HG02759 (cell line): ENCODE results near the gene MACROD2.
"Not testable (repeated sequence)": the region's sequence is repeated elsewhere in the genome, so short reads cannot be mapped to it uniquely, and the experiment has no call there.

Experiments used
- ATAC-seq: cut with Tn5 transposase; IDR thresholded peaks from one replicate; pipeline ENCODE4 v1.9.1; 2021; ENCODE audit warnings: mild to moderate bottlenecking, moderate library complexity; ENCODE audit not compliant: unreplicated experiment

MACROD2 gene

DNA sequence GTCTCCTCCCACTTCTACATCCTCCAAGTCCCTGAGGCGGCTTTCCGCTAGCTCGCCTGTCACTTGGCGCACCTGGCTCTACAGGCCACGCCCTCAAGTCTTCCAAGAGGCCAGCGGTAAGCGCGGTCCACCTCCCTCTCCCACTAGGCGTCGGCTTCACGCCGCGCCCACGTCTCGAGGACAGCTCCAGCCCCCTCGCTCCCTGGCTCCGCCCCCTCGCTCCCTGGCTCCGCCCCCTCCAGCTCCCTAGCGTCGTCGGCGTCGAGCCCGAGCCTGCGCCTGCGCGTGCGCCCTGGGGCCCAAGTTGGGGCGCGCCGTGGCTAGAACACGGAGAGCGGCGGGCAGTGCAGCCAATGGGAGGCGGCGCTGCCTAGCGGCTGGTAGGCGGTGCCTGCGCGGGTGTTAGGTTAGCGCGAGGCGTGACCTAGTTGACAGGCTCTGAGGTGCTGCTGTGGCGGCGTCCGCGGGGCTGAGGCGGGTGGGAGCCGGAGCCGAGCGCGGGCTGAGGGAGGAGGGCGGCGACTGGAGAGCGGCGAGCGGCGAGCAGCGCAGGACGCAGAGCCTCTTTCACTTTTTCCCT, at the start of gene MACROD2:
MACROD2 (plus strand) TSS at position 431 of the 580 bp plus-strand sequence.
- ATAC-seq = peak; percentile 69

DNA sequence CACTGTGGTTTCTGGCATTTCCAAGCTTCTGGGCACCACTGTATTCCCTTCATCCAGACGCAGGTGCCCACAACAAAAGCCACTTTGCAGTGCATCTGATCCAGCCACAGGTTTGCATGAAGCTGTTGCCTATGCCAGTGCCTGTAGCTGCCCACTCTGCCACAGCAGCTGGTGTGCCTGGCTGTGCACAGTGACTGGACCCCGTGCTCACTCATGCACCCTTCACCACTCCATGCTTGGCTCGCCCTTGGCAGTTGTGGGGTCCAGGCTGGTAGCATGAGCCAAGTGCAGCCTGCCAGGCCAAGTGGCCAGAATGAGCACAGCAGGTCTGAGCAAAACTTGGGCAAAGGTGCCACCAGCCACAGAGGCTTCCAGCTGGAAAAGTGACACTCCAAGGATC, 47.6 kb upstream of the MACROD2 start:
- ATAC-seq = no peak

DNA sequence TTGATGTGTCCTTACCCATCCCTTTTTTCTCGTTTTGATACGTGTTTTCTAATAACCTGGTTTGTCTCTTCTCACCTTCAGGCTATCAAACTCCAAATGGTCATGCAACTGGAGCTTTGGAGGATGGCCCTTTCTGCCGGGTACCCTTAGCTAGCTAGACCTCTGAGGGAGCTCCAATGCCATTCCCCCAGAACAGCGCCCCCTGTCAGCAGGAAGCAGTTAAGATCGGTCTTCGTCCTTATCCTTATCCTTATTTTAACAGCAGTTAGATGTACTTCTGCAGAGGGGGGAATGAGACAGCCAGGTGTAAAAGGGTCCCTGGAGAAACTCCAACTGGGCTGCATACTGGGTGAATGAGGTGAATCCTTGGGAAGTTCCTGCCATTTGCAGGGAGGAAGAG, 42.1 kb upstream of the MACROD2 start:
- ATAC-seq = no peak

DNA sequence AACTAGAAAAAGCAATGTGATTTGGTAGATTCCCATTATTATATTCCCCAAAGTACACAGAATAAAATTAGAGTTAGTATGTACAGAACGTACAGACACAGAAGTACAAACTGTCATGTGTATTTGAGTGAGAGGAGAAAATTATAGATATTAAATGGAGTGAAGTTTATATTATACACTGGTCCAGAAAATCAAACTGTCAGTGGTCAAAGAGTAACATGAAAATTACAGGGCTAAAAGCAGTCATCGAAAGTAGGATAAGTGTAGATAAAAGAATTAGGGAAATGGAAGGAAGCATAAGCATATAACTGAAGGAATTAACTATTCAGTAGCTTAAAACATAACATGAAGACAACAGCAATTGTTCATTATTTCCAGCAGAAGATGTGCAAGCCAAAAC, 35.2 kb upstream of the MACROD2 start:
- ATAC-seq = no peak

DNA sequence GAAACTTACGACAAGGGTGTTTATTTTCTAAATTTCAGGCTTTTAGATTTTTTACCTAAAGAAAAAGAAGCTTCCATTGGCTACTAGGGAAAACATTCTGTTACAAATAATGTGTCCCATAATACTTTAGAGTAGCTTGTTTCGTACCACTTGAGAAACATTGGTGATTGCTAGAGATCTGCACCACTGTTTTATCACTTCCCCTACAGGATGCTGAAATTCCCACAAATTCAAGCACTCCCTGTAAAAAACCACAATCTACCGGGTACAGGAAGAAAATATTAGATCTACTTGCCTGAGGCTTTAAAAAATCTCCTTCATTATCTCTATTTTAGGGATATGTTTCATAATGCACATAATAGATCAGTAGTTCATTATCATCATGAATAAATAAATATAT, 34.8 kb upstream of the MACROD2 start:
- ATAC-seq = no peak

DNA sequence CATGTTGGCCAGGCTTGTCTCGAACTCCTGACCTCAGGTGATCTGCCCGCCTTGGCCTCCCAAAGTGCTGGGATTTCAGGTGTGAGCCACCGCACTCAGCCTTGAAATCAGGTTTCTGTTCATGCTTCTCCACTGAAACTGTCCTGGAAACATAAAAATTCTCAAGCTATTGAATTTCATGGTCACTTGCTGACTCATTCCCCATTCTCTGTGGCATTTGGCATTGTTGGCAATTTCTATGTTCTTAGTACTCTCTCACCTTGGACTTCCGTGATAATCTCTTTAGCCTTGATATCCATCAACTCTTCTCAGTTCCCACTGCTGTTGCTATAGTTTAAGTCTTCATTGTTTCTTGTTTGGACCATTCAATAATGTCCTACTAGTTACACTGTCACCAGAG, 11.1 kb upstream of the MACROD2 start:
- ATAC-seq = no peak

DNA sequence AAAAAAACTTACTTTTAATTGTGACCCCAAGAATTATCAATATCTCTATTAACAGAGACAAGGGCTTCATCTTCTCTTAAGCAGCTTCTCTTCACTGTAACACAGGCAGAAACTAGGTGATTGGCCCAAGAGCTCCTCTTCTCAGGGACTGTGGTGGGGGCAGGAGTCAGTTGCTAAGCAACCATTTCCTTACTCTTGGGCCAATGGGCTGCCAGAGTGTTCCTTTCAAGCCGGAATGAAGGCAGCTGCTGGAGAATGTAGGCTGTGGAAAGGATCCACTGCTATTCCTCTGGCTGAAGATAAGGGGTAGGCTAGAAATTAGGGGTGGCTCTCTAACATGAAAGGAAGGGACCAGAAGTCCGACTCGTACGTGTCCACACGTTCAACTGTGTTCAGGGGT, 4.9 kb upstream of the MACROD2 start, which contains the start of gene SEL1L2:
SEL1L2 (minus strand) TSS at position 150 of the 400 bp plus-strand sequence; CDS start at position 70, 80 bp downstream.
- no peak for ATAC-seq

DNA sequence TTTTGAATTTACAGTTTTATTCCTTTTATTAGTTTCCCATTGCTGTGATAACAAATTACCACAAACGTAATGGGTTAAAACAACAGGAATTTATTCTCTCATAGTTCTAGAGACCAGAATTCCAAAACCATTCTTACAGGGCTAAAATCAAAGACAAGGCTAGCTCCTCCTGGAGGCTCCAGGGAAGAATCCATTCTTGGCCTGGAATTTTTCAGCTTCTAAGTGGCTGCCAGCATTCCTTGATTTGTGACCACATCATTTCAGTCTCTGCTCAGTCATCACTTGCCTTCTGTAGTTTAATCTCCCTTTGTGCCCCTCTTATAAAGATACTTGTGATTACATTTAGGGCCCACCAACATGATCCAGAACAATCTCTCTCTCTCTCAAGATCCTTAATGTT, 4.0 kb upstream of the MACROD2 start:
- ATAC-seq = no peak

DNA sequence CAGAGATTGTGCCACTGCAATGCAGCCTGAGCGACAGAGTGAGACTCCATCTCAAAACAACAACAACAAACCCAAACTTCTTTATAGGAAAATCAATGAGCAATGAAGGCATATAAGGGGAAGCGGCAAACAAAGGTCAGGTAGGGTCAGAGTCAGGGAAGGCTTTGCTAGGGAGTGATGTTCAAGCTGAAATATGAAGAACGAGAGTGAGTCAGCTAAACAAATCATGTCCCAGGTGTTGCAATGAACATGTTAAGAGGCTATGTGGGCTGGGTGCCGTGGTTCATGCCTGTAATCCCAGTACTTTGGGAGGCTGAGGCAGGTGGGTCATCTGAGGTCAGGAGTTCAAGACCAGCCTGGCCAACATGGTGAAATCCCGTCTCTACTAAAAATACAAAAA, 3.4 kb upstream of the MACROD2 start:
- ATAC-seq = not testable (repeated sequence)

DNA sequence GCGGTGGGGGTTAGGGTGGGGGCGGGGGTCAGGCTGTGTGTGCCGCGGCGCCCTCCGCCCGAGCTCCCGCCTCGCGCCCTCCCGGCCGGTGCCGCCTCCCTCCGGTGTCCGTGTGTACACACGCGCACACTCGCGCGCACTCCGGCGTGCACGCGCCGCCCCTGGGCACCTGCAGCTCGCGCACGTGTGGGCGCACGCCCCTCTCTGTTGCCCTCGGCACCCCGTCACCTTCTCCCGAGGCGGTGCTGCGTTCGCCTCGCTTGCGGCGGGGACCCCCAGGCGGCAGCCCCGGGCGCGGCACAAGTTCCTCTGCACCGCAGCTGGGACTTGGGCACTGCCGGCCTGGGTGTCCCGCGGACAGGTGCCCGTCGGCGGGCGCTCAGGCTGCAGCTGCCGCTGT, 525 bp downstream of the MACROD2 start:
- peak; percentile 32 for ATAC-seq

DNA sequence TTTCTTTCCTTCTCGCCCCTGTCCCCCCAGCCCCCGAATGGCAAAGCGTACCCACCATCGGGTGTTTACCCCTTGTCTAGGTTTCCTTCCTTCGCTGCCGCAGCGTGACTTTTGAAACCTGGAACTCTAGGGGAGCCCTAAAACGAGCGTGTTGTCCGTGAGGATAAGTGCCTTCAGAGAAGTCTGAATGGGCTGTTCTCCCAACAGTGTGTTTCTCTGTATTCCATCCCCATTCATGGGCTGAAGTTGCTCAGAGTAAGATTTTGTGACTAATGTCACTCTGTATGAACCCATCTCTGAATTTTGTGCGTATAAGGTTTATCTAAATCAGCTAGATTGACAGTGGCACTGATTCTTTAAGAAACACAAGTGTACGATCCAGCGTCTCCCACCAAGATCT, 949 bp downstream of the MACROD2 start:
- no peak for ATAC-seq

DNA sequence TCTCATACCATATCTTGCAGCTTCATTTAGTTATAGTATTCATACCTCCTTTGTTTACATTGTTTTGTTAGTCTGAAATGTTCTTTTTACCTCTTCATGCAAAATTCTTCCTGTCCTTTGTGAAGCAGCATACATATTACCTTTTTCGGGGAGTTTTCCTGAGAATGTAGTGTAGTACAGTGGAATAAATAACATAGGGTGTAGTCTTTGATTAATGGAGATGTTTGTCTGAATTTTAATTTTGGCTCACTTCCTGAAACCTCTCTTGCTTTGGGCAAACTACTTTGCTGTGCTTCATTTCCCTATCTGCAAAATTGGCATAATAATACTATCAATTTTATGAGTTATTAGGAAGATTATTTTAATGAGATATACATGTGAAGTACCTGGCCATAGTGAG, 5.6 kb downstream of the MACROD2 start:
- no peak for ATAC-seq

DNA sequence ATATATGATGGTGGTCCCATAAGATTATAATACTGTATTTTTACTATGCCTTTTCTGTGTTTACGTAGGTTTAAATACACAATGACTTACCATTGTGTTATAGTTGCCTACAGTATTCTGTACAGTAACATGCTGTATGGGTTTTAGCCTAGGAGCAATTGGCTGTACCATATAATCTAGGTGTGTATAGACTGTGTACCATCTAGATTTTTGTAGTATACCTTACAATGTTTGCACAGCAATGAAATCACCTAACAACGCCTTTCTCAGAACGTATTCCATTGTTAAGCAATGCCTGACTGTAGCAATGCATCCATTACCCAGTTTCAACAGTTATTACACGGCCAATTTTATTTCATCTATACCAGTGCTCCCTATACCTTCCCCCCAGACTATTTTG, 10.7 kb downstream of the MACROD2 start:
- ATAC-seq = no peak

DNA sequence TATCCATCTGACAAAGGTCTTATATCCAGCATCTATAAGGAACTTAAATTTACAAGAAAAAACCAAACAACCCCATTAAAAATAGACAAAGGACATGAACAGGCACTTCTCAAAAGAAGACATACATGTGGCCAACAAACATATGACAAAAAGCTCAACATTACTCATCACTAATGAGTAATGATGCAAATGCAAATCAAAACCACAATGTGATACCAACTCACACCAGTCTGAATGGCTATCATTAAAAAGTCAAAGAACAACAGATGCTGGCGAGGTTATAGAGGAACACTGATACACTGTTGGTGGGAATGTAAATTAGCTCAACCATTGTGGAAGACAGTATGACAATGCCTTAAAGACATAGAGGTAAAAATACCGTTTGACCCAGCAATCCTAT, 13.9 kb downstream of the MACROD2 start:
- no peak for ATAC-seq

DNA sequence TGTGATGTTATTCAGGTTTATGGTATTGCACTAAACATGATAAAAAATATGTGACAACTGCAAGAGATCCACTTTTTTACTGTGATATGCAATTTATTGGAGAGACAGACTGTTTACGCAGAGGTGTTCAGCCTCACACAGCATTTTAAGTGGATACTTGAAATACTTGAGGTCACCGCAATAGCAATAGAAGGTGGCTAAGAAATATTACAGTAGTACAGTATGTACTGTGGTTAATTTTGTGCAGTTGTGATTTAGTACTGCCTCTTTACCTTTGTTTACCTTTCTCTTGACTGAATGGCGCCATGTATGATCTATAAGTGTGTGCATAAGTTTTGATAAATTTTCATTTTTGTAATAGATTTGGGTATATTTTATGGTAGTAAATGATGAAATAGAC, 17.4 kb downstream of the MACROD2 start:
- no peak for ATAC-seq

DNA sequence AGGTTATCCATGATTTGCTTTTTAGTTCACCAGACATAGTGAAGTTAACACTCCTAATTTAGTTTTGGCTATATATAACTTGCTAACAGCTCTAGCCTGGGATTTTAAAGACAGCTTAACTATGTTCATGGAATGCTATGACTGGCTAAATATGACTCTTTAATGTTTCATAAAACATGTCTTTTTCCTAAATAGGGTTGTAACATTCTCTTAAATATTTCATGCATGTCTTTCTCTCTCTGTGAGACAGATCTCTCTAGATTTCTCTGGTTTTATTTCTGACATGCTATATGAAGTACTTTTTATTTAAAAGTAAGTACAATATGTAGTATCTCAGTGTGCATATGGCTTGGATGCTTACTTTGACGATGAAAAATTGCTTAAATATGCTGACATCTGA, 35.7 kb downstream of the MACROD2 start:
- ATAC-seq = no peak

DNA sequence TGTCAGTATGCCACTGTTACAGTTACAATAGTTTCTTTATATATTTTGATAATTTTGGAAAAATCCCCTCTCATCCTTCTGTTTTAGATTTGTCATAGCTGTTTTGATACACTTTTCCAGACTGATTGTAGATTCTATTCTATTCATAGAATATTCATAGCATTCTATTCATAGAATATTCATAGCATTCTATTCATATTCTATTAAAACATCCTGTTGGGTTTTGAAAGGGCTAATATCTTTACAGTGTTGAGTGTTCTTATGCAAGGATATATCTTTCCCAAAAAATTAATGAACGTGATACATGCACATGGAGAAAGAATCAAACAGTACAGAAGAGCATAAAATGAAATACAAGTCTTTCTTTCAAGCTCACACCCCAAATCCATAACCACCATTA, 38.0 kb downstream of the MACROD2 start:
- ATAC-seq = no peak

DNA sequence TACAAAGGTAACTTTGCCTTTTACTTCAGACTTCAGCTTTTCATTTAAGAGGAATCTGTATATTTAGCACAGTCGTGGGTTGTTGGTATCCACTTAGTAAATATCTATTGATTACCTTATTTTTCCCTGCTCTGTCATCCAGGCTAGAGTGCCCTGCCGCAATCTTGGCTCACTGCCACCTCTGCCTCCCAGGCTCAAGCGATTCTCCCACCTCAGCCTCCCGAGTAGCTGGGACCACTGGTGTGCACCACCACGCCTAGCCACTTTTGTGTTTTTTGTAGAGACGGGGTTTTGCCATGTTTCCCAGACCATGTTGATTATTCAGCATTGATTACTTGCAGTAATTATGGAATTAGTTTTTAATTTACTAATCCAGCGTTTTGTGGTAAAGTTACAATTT, 41.3 kb downstream of the MACROD2 start:
- ATAC-seq = no peak

DNA sequence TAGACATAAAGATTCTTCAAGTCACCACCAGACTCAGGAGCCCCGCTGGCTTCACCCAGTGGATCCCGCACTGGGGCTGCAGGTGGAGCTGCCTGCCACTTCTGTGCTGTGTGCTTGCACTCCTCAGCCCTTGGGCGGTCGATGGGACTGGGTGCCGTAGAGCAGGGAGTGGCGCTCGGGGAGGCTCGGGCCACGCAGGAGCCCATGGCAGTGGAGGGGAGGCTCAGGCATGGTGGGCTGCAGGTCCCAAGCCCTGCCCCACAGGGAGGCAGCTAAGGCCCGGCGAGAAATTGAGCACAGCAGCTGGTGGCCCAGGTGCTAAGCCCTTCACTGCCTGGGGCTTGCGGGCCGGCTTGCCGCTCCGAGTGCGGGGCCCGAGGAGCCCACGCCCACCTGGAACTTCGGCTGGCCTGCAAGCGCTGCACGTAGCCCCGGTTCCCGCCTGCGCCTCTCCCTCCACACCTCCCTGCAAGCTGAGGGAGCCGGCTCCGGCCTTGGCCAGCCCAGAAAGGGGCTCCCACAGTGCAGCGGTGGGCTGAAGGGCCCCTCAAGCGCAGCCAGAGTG, 49.5 kb downstream of the MACROD2 start:
- not testable (repeated sequence) for ATAC-seq

DNA sequence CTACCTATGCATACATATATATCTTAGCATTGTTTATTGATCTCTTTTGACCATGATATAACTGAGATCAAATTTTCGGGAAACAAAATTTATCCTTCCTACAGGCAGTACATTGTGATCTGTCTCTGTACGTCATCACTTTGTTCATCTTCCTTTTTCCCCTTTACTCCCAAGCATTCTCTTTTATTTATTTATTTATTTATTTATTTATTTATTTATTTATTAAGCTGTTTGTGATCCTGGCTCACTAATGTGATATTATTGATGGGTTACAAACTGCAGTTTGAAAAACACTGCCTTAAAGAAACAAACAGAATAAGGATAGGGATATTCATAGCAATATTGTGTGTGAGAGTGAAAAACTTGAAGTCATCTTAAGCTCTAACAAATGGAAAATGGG, 51.2 kb downstream of the MACROD2 start:
- no peak for ATAC-seq

DNA sequence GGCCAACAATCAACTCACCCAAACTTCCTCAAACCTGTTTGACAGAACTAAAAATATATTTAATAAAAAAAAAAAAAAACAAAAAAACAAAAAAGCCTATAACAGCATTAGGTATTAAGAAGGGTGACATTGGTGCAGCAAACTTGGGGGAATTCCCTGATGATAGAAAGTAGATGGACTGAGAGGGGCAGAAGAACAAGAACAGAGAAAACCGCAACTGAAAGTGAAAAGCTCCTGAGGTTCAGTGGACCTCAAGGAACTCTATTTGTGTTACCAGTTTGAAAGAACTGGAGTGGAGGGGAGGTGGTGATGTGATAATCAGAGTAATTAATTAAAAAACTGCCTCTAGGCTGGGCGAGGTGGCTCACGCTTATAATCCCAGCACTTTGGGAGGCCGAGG, 53.8 kb downstream of the MACROD2 start:
- ATAC-seq = peak; percentile 67

DNA sequence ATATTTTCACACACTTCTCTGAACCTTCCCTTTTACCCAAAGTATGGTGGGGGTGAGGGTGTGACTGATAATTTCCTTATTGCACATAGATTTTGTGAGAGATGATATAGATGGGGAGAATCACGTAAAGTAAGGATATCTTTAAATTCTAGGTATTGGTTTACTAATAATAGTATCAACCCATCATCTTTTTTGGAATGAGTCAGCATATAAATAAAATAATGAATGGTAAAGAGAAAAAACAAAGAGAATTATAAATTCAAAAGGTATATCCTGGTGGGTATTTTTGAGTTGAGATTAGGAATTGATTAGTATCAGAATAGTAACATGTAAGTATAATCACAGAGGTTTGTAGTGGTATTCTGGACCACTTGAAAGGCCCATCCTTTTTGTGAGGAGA, 56.1 kb downstream of the MACROD2 start:
- no peak for ATAC-seq

DNA sequence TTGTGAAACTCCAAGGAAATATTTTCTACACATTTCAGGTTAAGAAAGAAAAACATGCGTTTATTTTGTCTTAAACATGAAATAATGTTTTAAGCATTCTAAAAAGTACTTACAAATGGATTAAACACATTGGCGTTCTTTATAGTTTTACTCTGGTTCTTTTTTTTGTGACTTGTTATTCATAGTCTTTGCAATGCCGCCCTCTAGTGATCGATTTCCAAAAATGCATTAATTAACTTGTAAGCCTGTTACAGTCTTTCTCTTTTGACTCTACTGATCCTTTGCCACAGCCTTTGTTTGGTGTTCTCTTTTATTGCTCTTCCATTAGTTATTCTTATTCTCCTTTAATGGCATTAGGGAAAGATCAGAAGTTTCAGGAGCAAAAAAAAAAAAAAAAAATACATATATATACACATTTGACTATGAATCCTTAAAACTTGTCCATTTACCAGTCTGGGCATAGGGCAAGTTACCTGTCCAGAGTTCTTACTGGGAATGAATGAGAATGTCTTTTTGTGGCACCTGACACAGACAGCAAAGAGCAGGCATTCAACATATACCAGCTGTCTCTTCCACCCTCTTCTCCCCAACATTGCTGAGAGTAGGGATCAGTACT, 59.9 kb downstream of the MACROD2 start:
- ATAC-seq = peak; percentile 73
